Activated T-helper 1 cell treated with anti-CD3 and anti-CD28 coated beads, Interleukin-2, amount 50 U/mL, for 16 hours (primary cell): Measurements from ENCODE around the gene KCNQ1OT1.

Experiments
- DNase-seq, 2 donors: peaks; one replicate each; pipeline ENCODE4 v3.0.0-alpha.2; 2020; ENCODE audit warnings: low read depth in 1 of 2, low spot score in 1 of 2

KCNQ1OT1 gene

GRCh38 chr11:2574043-2574552 is 125.7 kb downstream of the KCNQ1OT1 start:
- DNase-seq: no peak

DNA sequence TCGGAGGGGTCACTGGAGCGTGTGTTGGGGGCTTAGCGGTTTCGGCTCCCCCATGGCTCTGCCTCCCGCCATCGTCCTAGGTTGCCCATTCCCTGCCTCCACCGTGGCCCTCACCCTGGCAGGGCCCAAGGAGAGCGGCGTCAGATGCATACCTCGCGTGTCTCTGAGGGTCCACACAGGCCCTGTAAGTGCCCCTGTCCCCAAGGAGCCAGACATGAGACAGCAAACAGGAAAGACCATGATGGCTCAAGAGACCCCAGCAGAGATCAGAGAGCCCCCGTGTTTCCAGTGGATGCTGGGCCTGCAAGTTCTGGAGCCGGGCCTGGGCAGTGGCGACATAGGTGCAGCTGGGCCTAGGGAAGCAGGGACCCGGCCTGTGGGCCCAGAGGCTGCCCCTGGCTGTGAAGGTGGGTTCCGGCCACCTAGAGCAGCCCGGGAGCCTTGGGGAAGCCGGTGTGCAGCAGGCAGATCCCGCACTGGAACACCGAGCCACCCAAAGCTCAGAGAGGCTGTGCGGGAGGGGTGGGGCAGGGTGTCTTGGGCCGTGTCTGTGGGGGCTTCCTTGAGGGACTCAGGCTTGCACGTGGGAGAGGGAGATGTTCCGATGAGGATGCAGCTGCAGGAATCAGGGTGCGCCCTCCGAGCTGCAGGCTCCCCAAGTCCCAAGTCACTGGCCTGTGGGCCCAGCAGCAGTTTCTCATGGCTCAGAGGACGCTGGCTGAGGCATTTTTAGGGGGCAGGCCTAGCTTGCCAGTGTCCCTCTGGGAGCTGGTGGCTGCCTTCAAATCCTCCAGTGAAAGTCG is 126.4 kb downstream of the KCNQ1OT1 start:
- DNase-seq: no peak

GRCh38 chr11:2572491-2573239 is 127.1 kb downstream of the KCNQ1OT1 start:
- DNase-seq: no peak

DNA sequence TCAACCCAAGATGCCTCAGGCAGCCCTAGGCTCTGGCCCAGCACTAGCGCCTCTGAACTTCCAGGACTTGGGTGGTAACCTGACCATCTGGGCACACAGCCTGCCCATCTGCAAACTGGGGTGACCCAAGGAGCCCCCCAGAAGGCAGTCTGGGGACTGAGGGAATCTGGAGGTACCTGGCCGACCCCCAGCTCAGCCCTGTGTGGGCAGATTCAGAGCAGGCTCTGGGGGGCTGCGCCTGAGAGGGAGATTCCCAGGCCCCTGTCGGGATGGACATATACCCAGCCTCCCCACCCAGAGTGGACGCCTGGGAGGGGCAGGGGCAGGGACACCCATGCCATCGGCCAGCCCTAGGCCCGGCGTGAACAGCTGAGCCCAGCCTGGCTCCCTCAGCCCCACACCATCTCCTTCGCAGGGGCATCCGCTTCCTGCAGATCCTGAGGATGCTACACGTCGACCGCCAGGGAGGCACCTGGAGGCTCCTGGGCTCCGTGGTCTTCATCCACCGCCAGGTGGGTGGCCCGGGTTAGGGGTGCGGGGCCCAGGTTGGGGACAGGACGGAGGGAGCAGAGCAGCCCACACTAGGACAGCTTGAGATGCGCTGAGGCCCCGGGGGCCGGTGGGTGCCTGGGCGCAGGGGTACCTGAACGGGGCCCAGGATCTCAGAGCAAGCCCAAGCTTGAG is 128.1 kb downstream of the KCNQ1OT1 start:
- DNase-seq: no peak

DNA sequence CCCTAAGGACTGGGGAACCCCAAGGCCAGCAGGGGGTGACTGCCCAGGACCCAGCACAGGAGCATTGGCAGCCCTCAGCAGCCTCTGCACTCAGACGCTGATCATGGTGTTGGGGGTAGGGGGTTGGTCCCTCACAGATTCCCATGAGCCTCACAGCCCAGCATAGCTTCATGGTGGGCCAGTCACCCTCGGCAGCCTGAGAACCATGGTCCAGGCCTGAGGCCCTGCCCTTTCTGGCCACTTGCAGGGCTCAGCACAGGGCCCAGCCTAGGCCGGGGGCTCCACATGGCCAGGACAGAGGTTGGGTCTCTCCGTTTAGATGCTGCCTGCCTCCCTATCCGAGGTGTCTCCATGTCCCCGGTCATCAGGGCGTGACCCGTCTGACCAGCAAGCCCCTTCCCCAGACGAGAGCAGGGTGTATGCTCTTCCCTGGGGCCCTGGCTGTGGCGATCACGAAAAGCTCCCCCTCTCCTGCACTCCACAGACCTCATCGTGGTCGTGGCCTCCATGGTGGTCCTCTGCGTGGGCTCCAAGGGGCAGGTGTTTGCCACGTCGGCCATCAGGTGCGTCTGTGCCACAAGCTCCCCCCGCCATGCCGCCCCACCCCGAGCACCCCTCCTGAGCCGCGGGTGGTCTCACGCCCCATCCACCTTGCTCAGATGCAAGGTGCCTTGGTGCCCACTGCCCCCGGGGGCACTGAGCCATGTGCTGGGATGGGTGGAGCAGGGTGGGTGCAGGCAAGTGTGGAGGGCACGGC is 128.8 kb downstream of the KCNQ1OT1 start:
- DNase-seq: no peak

- no peak for DNase-seq
Observed at GRCh38 chr11:2570211-2570811, 129.5 kb downstream of the KCNQ1OT1 start.

- no peak for DNase-seq
Observed at GRCh38 chr11:2569731-2570210, 130.0 kb downstream of the KCNQ1OT1 start.

DNA sequence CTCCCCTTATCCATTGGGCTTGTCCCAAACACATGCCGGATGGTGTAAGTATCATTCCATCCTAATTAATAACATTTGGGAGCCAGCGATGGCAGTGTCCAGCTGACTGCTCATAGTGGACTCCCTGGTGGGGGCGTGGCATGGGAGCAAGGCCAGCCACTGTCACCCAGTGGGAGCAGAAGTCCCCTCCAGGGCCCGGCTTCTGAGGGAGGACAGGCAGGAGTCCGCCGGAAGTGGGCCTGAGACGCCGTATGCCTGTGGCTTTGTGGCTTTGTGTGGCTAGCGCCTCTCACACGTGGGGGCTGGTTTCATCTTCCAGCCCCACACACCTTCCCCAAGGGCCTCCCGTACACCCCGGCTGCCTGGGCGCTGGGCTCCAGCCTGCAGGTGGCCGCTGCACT is 130.5 kb downstream of the KCNQ1OT1 start:
- no peak for DNase-seq

DNA sequence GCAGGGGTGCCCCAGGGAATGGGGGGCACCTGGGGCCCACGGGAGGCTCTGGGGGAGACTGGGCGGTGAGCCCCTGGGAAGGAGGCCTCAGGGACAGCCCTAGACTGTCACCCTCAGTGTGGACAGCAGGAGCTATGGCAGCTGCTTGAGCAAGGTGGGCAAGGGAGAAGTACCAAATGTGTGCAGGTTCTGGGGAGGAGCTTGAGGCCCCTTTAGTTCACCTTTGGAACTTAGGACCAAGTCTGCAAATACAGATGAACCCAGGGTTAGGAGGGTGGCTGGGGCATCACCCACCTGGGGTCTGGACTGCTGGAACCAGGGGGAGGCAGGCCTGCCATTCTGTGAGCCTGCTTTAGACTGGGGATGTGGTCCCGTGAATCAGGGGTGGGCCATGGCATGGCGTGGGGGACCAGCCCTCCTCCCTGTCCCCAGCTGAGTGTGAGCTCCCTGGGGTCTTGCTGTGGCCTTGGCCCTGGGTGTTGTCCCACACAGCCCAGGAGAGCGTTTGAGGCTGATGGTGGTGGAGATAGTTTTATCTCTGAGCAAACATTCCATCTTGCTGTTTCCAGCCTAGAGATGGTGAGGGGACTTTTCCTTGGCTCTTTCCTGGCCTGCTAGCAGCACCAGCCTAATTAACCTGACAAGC is 132.6 kb downstream of the KCNQ1OT1 start:
- no peak for DNase-seq

- no peak for DNase-seq
Observed at GRCh38 chr11:2566223-2567025, 133.4 kb downstream of the KCNQ1OT1 start.

GRCh38 chr11:2565447-2566222 is 134.2 kb downstream of the KCNQ1OT1 start:
- no peak for DNase-seq

- no peak for DNase-seq
Observed at GRCh38 chr11:2564588-2565425, 135.0 kb downstream of the KCNQ1OT1 start.

DNA sequence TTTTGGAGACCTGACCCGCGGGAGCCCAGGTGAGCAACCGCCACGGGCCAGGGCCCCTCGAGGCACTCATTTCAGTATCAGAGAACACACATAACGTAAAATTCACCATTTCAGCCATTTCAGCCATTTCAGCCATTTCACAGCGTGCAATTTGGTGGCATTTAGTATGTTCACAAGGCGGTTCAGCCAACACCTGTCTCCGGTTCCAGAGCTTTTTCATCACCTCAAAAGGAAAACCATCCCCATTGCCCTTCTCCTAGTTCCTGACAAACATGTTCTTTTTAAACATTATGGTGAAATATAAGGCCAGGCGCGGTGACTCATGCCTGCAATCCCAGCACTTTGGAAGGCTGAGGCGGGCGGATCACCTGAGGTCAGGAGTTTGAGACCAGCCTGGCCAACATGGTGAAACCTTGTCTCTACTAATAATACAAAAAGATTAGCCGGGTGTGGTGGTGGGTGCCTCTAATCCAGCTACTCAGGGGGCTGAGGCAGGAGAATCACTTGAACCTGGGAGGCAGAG is 135.7 kb downstream of the KCNQ1OT1 start:
- no peak for DNase-seq

DNA sequence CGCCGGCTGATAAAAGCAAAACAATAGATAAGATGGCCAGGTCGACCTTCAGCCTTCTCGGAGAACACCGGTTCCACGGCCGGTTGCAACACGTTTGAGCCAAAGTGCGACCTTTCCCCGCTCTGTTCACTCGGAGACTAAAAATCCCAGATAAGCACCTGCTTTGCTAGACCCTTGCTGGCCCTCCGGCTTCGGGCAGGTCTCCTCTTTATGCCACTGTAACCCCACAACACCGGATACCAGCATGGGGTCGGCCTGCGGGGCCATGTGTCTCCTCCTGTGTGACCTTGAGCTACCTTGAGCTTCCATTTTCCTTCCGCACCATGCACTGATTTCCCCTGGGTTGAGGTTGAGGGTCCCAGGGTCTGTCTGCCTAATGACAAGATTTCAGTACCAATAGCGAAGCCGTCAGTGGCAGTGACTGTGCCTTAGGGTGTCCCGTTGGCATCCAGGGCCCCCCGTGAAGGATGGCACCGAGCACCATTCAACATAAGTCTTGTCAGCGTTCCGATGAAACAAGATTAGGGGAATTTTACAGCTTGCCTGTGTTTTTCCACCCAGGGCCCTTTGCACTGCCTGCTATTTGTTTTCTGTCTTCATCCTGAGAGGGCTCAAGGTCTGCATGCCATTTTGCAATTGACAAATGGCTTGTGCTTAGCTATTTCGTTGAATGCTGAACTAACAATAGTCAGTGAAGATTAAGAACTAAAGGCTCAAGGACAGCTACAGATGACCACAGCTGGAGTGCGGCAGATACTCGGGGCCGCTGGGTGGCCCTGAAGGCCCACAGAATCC is 136.4 kb downstream of the KCNQ1OT1 start:
- no peak for DNase-seq

GRCh38 chr11:2562890-2563212 is 136.9 kb downstream of the KCNQ1OT1 start:
- no peak for DNase-seq
